ENCODE data around the gene ZFP92.

Gene ZFP92

GRCh38 chrX:153456704-153457103 is 45.4 kb downstream of the ZFP92 start:
- no peak for DNase-seq (ENCODE audit: low read depth)
- no peak overlapping the region for H3K4me3 ChIP-seq (ENCODE audit: control insufficient read depth, low read depth, low read length)
- TF ChIP-seq, protein P1, sequence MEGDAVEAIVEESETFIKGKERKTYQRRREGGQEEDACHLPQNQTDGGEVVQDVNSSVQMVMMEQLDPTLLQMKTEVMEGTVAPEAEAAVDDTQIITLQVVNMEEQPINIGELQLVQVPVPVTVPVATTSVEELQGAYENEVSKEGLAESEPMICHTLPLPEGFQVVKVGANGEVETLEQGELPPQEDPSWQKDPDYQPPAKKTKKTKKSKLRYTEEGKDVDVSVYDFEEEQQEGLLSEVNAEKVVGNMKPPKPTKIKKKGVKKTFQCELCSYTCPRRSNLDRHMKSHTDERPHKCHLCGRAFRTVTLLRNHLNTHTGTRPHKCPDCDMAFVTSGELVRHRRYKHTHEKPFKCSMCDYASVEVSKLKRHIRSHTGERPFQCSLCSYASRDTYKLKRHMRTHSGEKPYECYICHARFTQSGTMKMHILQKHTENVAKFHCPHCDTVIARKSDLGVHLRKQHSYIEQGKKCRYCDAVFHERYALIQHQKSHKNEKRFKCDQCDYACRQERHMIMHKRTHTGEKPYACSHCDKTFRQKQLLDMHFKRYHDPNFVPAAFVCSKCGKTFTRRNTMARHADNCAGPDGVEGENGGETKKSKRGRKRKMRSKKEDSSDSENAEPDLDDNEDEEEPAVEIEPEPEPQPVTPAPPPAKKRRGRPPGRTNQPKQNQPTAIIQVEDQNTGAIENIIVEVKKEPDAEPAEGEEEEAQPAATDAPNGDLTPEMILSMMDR (IDR thresholded peaks at IDR 0.05; ENCODE audit: control insufficient read depth, insufficient read depth, low read depth, low read length, missing control alignments), result no peak

DNA sequence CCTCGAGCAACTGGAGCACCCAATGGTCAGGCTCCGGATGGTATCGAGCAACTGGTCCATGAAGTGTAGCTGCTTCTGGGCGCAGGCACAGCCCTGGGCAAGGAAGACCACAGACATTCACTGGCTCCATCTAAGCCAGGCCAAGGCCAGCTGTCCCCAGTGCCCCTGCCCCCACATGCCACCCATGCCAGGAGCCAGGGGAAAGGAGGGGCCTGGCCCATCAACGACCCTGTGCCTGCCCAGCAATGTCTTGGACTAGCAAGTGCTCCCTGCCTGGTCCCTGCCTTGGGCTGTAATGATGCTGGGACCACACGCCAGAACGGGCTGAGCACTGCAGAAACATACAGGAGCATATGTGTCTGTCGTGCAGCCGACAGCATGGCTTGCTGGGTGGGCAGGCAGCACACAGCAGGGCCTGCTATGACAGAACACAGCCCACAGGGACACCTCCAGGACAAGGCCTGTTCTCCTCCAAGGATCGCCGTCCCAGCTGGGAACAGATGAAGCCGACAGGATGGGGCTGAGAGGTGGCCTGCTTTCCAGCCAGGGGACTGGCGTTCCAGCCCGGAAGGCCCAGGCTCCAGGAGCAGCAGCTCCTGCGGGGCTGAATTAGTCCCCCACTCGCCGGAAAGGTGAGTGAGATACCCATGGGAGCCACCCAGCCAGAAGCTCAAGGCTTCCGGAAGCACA is 46.0 kb downstream of the ZFP92 start:
- TF ChIP-seq, protein P1 (IDR thresholded peaks at IDR 0.05; ENCODE audit: control insufficient read depth, insufficient read depth, low read depth, low read length, missing control alignments), result no peak
- no peak for DNase-seq (ENCODE audit: low read depth)
- no peak overlapping the region for H3K4me3 ChIP-seq (ENCODE audit: control insufficient read depth, low read depth, low read length)

DNA sequence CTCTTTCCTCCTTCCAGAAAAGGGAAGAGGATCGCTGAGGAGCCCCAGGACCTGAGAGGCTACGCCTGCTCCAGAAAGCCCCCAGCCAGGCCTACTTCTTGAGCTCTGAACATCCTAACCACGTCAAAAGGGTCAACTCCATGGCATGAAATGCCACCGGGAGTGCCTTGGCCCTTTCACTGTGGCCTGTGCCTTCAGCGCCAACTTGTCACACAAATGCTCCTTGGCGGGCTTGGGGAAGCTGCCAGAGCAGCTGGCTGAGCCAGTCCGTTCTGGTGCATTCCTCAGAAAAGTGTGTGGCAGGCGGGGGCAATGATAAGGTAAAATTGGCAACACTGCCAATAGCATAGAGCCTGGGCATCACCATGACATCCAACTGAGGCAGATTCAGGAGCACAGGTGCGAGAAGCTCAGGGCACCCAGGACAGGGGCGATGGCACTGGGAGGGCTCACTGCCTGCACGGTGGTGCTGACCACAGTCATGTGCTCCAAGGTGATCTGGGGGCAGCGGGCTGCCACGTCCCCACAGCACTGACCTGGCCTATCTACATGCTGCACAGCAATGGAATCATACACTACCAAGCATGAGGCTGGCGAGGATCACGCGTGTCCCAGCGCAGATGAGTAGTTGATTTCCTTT is 46.7 kb downstream of the ZFP92 start:
- TF ChIP-seq, protein P1 (IDR thresholded peaks at IDR 0.05; ENCODE audit: control insufficient read depth, insufficient read depth, low read depth, low read length, missing control alignments), result no peak
- DNase-seq (ENCODE audit: low read depth), result no peak
- no peak overlapping the region for H3K4me3 ChIP-seq (ENCODE audit: control insufficient read depth, low read depth, low read length)

DNA sequence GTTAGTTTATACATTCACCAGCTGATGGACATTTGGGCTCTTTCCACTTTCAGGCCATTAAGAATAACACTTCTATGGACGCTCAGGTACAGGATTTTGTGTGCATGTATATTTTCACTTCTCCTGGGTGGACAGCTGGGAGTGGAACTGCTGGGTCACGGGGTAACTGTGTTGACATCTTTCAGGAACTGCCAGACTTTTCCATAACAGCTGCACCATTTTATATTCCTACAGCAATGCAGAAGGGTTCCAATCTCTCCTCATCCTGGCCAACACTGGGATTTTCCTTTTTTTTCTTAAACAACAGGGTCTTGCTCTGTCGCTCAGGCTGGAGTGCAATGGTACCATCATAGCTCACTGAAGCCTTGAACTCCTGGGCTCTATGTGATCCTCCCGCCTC is 47.2 kb downstream of the ZFP92 start:
- TF ChIP-seq, protein P1 (IDR thresholded peaks at IDR 0.05; ENCODE audit: control insufficient read depth, insufficient read depth, low read depth, low read length, missing control alignments), result no peak
- DNase-seq (ENCODE audit: low read depth), result no peak
- no peak overlapping the region for H3K4me3 ChIP-seq (ENCODE audit: control insufficient read depth, low read depth, low read length)

GRCh38 chrX:153459986-153460385 is 48.7 kb downstream of the ZFP92 start:
- TF ChIP-seq, protein P1 (IDR thresholded peaks at IDR 0.05; ENCODE audit: control insufficient read depth, insufficient read depth, low read depth, low read length, missing control alignments), result peak; percentile 13
- DNase-seq (ENCODE audit: low read depth), result no peak
- no peak overlapping the region for H3K4me3 ChIP-seq (ENCODE audit: control insufficient read depth, low read depth, low read length)

- TF ChIP-seq, protein P1 (IDR thresholded peaks at IDR 0.05; ENCODE audit: control insufficient read depth, insufficient read depth, low read depth, low read length, missing control alignments), result peak; percentile 68
- DNase-seq (ENCODE audit: low read depth), result no peak
- H3K4me3 ChIP-seq (ENCODE audit: control insufficient read depth, low read depth, low read length), result no peak overlapping the region
These were observed 49.6 kb downstream of the ZFP92 start for GRCh38 chrX:153460826-153461225.
